Endothelial cell of umbilical vein (primary cell): Measurements from ENCODE around the gene DSG3. TPM values are rescaled to one million over a fixed set of nuclear protein-coding genes. Genes with fewer than 3 reads are reported as not detected.

Experiments used
- BruUV-seq: library from RNA; stranded (reverse); fragments of 400-500 nt; replicated peaks from 2 replicates; lab custom pipeline; 2021; lab: Mats Ljungman, UMichigan
- CTCF ChIA-PET: fragments of 300-600, 350-600 bp; sonication (Branson Sonifier 250); formaldehyde crosslinking; loops from one replicate; lab custom pipeline; 2021; ENCODE audit warnings: antibody characterized with exemption, inconsistent platforms; lab: Charles Lee
- POLR2A ChIA-PET: fragments of 300-600, 350-600 bp; sonication (Branson Sonifier 250); formaldehyde crosslinking; loops from one replicate; lab custom pipeline; 2021; ENCODE audit warnings: antibody characterized with exemption, inconsistent platforms; lab: Charles Lee
- DNase-seq: peaks from one replicate; pipeline ENCODE4 v3.0.0-alpha.2; 2011; ENCODE audit warnings: low read depth, low spot score
- FAIRE-seq: peaks from 2 replicates; lab custom pipeline; 2011; peaks lifted over from hg19 to GRCh38; lab: Jason Lieb, UNC
- H2AFZ ChIP-seq: 2 replicates; pipeline ENCODE4 v1.6.0; 2012; ENCODE audit warnings: low read depth, low read length, control low read depth, inconsistent platforms
- H3K27ac ChIP-seq: 2 replicates; pipeline ENCODE4 v1.5.1; 2011; ENCODE audit warnings: low read depth, mild to moderate bottlenecking, control low read depth, low read length, moderate library complexity; ENCODE audit not compliant: insufficient read depth
- H3K27me3 ChIP-seq, 2 experiments: 2 replicates each; pipeline versions ENCODE4 v1.6.0 to v1.6.1; 2011; ENCODE audit warnings: low read length in 2 of 2, mixed read lengths in 1 of 2; ENCODE audit not compliant: control insufficient read depth in 2 of 2, insufficient read depth in 2 of 2
- H3K36me3 ChIP-seq, 2 experiments: 2 replicates in 1 of 2; 3 replicates in 1 of 2; pipeline ENCODE4 v1.5.1; 2011; ENCODE audit warnings: low read length in 2 of 2, mild to moderate bottlenecking in 1 of 2, moderate library complexity in 1 of 2; ENCODE audit not compliant: control insufficient read depth in 2 of 2, insufficient read depth in 2 of 2; ENCODE audit errors: extremely low read depth in 1 of 2
- H3K4me1 ChIP-seq: 3 replicates; pipeline ENCODE4 v1.5.1; 2011; ENCODE audit warnings: mild to moderate bottlenecking, low read length; ENCODE audit not compliant: control insufficient read depth, insufficient read depth; ENCODE audit errors: extremely low read depth
- H3K4me2 ChIP-seq: 2 replicates; pipeline ENCODE4 v1.6.1; 2011; ENCODE audit warnings: low read length, control low read depth, mixed read lengths; ENCODE audit not compliant: insufficient read depth
- H3K4me3 ChIP-seq, 3 experiments: fragments of 200-600 bp in 1 of 3; sonication (generic), shearing (Covaris generic) in 1 of 3; replicated peaks in 1 of 3; 2 replicates each; pipeline ENCODE4 v1.5.1; 2011 to 2016; ENCODE audit warnings: control low read depth in 3 of 3, low read length in 3 of 3, mild to moderate bottlenecking in 2 of 3, inconsistent platforms in 1 of 3, low read depth in 1 of 3, moderate library complexity in 1 of 3; ENCODE audit not compliant: insufficient read depth in 1 of 3
- H3K79me2 ChIP-seq: 2 replicates; pipeline ENCODE4 v1.6.0; 2012; ENCODE audit warnings: low read length, inconsistent platforms; ENCODE audit not compliant: control insufficient read depth, insufficient read depth
- H3K9ac ChIP-seq: replicated peaks from 2 replicates; pipeline ENCODE3; 2011; ENCODE audit warnings: low read length, control low read depth; ENCODE audit not compliant: insufficient read depth; ENCODE audit errors: extremely low read depth
- H3K9me1 ChIP-seq: replicated peaks from 3 replicates; pipeline ENCODE4 v1.6.0; 2011; ENCODE audit warnings: mild to moderate bottlenecking, low read length; ENCODE audit not compliant: control insufficient read depth, insufficient read depth; ENCODE audit errors: extremely low read depth
- H3K9me3 ChIP-seq: replicated peaks from 2 replicates; pipeline ENCODE4 v1.5.1; 2012; ENCODE audit warnings: low read length, inconsistent platforms; ENCODE audit not compliant: control insufficient read depth, insufficient read depth
- H4K20me1 ChIP-seq: replicated peaks from 2 replicates; pipeline ENCODE3; 2011; ENCODE audit warnings: mild to moderate bottlenecking, low read length; ENCODE audit not compliant: control insufficient read depth, insufficient read depth; ENCODE audit errors: extremely low read depth
- EZH2 ChIP-seq: IDR thresholded peaks from 2 replicates; pipeline ENCODE4 v1.6.1; 2012; ENCODE audit warnings: borderline replicate concordance, low read depth, mild to moderate bottlenecking, moderate library complexity, low read length, inconsistent platforms; ENCODE audit not compliant: severe bottlenecking
- FOS ChIP-seq: IDR thresholded peaks from 2 replicates; pipeline ENCODE4 v1.6.1; 2011; ENCODE audit warnings: mild to moderate bottlenecking, low read length, moderate library complexity, borderline replicate concordance; ENCODE audit not compliant: insufficient read depth
- GATA2 ChIP-seq: IDR thresholded peaks from 2 replicates; pipeline ENCODE4 v1.7.0; 2011; ENCODE audit warnings: low read depth, mild to moderate bottlenecking, moderate library complexity, mixed read lengths, low read length; ENCODE audit not compliant: insufficient read length, insufficient read depth
- JUN ChIP-seq: IDR thresholded peaks from 2 replicates; pipeline ENCODE4 v1.6.1; 2011; ENCODE audit warnings: borderline replicate concordance, low read depth; ENCODE audit not compliant: insufficient read length, insufficient read depth
- MAX ChIP-seq: IDR thresholded peaks from 2 replicates; pipeline ENCODE4 v1.6.1; 2011; ENCODE audit not compliant: insufficient read depth, insufficient read length
- MYC ChIP-seq: IDR thresholded peaks from one replicate; pipeline ENCODE4 v1.6.1; 2011; ENCODE audit warnings: mild to moderate bottlenecking, low read depth, low read length
- POLR2A ChIP-seq: IDR thresholded peaks from 2 replicates; pipeline ENCODE4 v1.6.1; 2012; ENCODE audit warnings: low read depth, mild to moderate bottlenecking, control low read depth, low read length
- POLR2AphosphoS5 ChIP-seq: IDR thresholded peaks from 2 replicates; pipeline ENCODE4 v1.6.1; 2012; ENCODE audit warnings: low read depth, mild to moderate bottlenecking, control low read depth, low read length, moderate library complexity; ENCODE audit not compliant: insufficient read depth
- dilution Hi-C: fragments of 300-500 bp; cut with MboI; formaldehyde crosslinking; loops from one replicate; pipeline ENCODE4 v1.15.0; 2019; ENCODE audit warnings: low sequenced_read_pairs; ENCODE audit not compliant: extremely low pct_ligation_motif_present
- intact Hi-C: fragments of 100-400 bp; cut with micrococcal nuclease; formaldehyde crosslinking; loops from one replicate; pipeline ENCODE4 v1.10.0; 2022
- polyA plus RNA-seq, 4 experiments: library from polyadenylated mRNA; depleted of rRNA in 3 of 4; stranded (reverse) in 3 of 4; unstranded in 1 of 4; fragments of >200 nt; gene quantifications; 2 replicates each; pipeline versions ENCODE4 v1.2.1 to v1.2.3, GENCODE V29; 2011 to 2012; ENCODE audit warnings: missing spikeins in 1 of 4
- total RNA-seq: library from RNA; stranded (reverse); gene quantifications from 2 replicates; pipeline ENCODE4 v1.2.3, GENCODE V29; 2021
- TF ChIP-seq, protein P1 (sequence below), 2 donors: IDR thresholded peaks; 1 replicate in 1 of 2; 2 replicates in 1 of 2; pipeline ENCODE4 v1.5.1; 2011; ENCODE audit warnings: low read length in 2 of 2, mild to moderate bottlenecking in 2 of 2, moderate library complexity in 2 of 2, control low read depth in 1 of 2, inconsistent platforms in 1 of 2, low read depth in 1 of 2; ENCODE audit not compliant: insufficient read depth in 1 of 2; ENCODE audit errors: extremely low read depth in 1 of 2

Gene DSG3
- total and polyA plus RNA-seq, 2 donors (not counting 3 experiments of a cell fraction or from before 2014, with no cell fraction given), result 0.07 TPM; not detected in 1

GRCh38 chr18:31512203-31512764 lies 64.7 kb downstream of the DSG3 start:
- H3K4me2 ChIP-seq, result no peak overlapping the region
- H3K27ac ChIP-seq, result no peak overlapping the region
- ChIA-PET POLR2A (no interaction called here), CTCF (no interaction called here)
- no peaks in the 10 kb centered on the region for H3K4me1 ChIP-seq
- H3K27me3 ChIP-seq, result no peaks in the 10 kb centered on the region
- intact Hi-C loops, result no loop called here
- DNase-seq (no peak), FAIRE-seq (no peak)
- H3K9me3 ChIP-seq, result no peaks in the 10 kb centered on the region
- dilution Hi-C loops, result no loop called here
- no TSS peak for BruUV-seq
- H3K36me3 ChIP-seq, result no peaks in the 10 kb centered on the region
- H4K20me1 ChIP-seq, result no peaks in the 10 kb centered on the region
- H3K9ac ChIP-seq, result no peak overlapping the region
- H3K9me1 ChIP-seq, result no peaks in the 10 kb centered on the region
- no peaks in the 10 kb centered on the region for H3K79me2 ChIP-seq
- TF ChIP-seq GATA2, result no peak
- no peak for TF ChIP-seq POLR2A
- no peak for TF ChIP-seq MAX
- TF ChIP-seq POLR2AphosphoS5, result no peak
- H2AFZ ChIP-seq, result no peak overlapping the region
- no peak overlapping the region for H3K4me3 ChIP-seq

DNA sequence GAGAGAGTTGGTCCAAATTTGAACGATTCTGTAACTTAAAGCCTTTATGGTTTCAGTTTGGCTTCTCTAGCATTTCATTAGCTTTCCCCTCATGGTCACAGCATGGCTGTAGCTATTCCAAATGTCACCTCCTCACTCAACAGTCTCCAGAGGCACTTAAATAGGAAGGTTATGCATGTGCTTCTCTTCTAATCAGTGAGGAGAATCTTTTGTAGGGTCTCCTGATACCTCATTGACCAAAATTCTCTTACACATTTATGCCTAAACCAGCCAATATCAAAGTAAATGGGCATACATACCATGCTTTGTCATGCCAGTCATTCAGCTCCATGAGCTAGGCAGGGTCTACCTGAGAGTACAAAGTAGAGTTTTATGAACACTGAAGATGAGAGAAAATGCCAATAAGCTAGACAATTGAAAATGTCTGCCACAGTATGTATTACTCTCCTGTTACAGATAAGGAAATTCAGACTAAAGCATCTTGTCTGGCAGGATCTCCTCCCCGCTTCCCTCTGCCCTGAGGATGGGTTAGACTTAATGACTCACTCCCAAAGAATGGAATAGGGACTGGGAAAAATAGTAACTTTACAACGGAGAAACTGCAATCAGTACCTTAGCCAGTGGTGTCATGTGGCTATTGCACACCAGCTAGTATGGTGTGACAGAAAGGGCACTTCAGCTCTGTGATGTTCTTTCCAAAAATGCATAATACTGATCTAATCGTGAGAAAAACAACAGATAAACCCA lies 65.8 kb downstream of the DSG3 start:
- H3K79me2 ChIP-seq, result no peaks in the 10 kb centered on the region
- H3K9ac ChIP-seq, result no peak overlapping the region
- dilution Hi-C loops (no loop called here), intact Hi-C loops (no loop called here)
- no peaks in the 10 kb centered on the region for H3K36me3 ChIP-seq
- POLR2A ChIA-PET, result no interaction called here
- H3K27me3 ChIP-seq, result no peaks in the 10 kb centered on the region
- no peak overlapping the region for H3K4me2 ChIP-seq
- H3K4me3 ChIP-seq, result no peak overlapping the region
- no peak for FAIRE-seq
- H3K4me1 ChIP-seq, result no peaks in the 10 kb centered on the region
- H3K27ac ChIP-seq, result no peak overlapping the region
- no peaks in the 10 kb centered on the region for H3K9me1 ChIP-seq
- no peaks in the 10 kb centered on the region for H4K20me1 ChIP-seq
- H3K9me3 ChIP-seq, result no peaks in the 10 kb centered on the region
- CTCF ChIA-PET, result no interaction called here
- no peak overlapping the region for H2AFZ ChIP-seq
- BruUV-seq, result no TSS peak
- no peak for DNase-seq
- no peak for TF ChIP-seq FOS
- TF ChIP-seq, protein P1, sequence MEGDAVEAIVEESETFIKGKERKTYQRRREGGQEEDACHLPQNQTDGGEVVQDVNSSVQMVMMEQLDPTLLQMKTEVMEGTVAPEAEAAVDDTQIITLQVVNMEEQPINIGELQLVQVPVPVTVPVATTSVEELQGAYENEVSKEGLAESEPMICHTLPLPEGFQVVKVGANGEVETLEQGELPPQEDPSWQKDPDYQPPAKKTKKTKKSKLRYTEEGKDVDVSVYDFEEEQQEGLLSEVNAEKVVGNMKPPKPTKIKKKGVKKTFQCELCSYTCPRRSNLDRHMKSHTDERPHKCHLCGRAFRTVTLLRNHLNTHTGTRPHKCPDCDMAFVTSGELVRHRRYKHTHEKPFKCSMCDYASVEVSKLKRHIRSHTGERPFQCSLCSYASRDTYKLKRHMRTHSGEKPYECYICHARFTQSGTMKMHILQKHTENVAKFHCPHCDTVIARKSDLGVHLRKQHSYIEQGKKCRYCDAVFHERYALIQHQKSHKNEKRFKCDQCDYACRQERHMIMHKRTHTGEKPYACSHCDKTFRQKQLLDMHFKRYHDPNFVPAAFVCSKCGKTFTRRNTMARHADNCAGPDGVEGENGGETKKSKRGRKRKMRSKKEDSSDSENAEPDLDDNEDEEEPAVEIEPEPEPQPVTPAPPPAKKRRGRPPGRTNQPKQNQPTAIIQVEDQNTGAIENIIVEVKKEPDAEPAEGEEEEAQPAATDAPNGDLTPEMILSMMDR (IDR thresholded peaks at IDR 0.05; ENCODE audit: extremely low read depth in 1 of 2, insufficient read depth in 1 of 2, low read depth in 1 of 2, low read length in 2 of 2), result no peak
- TF ChIP-seq MAX, result no peak
- TF ChIP-seq MYC, result no peak
- no peak for TF ChIP-seq JUN
- TF ChIP-seq EZH2, result no peak
- TF ChIP-seq POLR2AphosphoS5, result no peak
- no peak for TF ChIP-seq GATA2
- no peak for TF ChIP-seq POLR2A
